Stimulated activated memory B cell treated with anti-CD40 and anti-IgM and Interleukin-4, amounts not matched to agents 10 μg/mL and 1 μg/mL and 100 μg/mL, for 72 hours (primary cell): ENCODE data around the gene PRR5.

ENCODE experiments used
- ATAC-seq: fragments of 150-1000 bp; cut with Tn5 transposase; 2 replicates; pipeline ENCODE4 v1.10.0; 2021
- H3K27ac Mint-ChIP-seq: one replicate; pipeline ENCODE4 v1.8.0; 2022; ENCODE audit warnings: mild to moderate bottlenecking, mixed read lengths
- H3K27me3 Mint-ChIP-seq: one replicate; pipeline ENCODE4 v1.8.0; 2022; ENCODE audit warnings: mixed read lengths
- H3K36me3 Mint-ChIP-seq: one replicate; pipeline ENCODE4 v1.8.0; 2022; ENCODE audit warnings: mixed read lengths
- H3K4me1 Mint-ChIP-seq: one replicate; pipeline ENCODE4 v1.8.0; 2022; ENCODE audit warnings: mixed read lengths
- H3K4me3 Mint-ChIP-seq: one replicate; pipeline ENCODE4 v1.8.0; 2022; ENCODE audit warnings: mild to moderate bottlenecking, moderate library complexity, mixed read lengths
- H3K9me3 Mint-ChIP-seq: one replicate; pipeline ENCODE4 v1.8.0; 2022; ENCODE audit warnings: mixed read lengths

Gene PRR5

DNA sequence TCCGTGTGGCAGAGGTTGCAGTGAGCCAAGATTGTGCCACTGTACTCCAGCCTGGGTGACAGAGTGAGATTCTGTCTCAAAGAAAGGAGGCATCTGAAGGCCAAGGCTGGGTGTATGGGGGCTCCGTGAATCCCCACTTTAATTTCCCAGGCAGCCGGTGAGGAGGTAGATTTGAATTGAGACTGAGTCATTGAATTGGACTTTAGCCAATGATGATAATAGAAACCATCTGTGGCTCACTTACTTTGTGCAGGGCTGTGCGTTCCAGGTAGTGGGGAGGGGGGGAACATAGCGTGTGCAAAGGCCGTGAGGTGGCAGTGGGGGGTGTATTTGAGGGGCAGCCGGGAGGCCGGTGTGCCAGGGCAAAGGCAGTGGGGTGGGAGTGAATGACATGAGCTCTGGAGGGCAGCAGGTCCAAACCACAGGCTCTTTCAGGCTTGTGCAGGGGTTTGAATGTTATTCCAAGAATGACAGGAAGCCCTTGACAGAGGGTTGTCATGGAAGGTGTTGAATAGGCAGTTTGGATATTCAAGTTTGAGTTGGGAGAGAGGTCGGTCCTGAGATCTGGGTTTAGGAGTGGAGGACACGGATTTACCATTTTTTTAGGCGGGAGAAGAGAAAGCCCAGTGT is 56.5 kb downstream of the PRR5 start:
- Mint-ChIP-seq H3K36me3 (peaks cover 5% of the 10 kb centered on the region), H3K27ac (no peak overlapping the region), H3K4me3 (no peak overlapping the region), H3K9me3 (peaks cover 5% of the 10 kb centered on the region), H3K4me1 (no peaks in the 10 kb centered on the region), H3K27me3 (peaks cover 65% of the 10 kb centered on the region)
- no peak for ATAC-seq

DNA sequence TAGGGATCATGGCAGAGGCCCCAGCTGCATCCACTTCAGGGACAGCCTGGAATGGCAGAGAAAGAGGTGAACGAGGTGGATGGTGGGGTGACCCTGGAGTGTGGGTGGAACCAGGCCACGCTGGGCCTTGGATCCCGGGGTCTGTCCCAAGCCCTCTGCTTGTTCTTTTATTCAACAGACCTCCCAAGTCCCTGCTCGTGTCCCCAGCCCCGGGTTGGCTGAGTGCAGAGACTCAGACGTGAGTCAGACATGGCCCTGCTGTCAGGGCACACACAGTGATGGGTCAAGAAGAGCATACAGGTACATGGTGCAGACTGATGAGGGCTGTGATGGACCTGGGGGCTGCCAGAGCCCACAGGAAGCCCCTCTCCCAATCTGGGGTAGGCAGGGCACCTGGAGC is 57.0 kb downstream of the PRR5 start:
- no peak overlapping the region for H3K27ac Mint-ChIP-seq
- ATAC-seq: no peak
- H3K9me3 Mint-ChIP-seq: peaks cover 6% of the 10 kb centered on the region
- H3K36me3 Mint-ChIP-seq: peaks cover 5% of the 10 kb centered on the region
- no peaks in the 10 kb centered on the region for H3K4me1 Mint-ChIP-seq
- peaks cover 60% of the 10 kb centered on the region for H3K27me3 Mint-ChIP-seq
- no peak overlapping the region for H3K4me3 Mint-ChIP-seq

DNA sequence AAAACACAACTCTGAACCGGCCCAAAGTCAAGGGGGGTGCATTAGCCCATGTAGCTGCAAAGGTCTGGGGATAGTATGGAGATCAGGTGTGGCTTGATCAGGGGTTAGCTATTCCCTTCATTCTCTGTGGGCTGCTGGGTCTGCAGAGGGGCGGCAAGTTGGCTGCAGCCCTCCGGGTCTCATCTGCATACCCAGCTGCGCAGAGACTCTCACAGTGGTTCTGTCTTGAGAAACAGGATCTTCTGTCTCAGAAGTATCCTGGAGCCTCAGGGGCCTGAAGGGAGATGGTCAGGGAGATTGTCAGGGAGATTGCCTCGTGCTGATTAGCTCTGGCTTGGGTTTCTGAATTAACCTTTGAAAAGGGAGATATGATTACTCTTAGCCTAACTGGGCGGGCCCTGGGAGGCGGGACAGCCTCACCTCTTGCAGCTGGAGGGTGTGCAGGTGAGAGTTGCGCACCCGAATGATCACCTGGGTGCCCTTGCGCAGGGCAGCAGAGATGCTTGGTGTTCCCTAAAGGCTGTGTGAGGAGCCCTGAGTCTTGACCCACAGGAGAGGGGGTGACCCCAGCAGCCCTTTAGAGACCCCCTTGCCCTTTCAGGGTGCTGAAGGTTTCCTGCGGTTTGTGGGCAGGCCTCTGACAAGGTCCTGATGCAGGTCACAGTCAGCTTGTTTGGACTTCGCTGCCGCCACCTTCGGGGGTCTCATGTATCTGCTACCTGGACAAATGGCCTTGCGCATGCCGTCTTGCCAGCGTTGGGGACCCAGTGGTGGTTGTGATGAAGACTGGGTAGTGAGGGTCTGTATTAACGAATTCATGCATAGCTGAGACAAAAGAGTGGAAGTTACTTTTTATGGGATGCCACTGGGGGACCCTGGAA is 57.7 kb downstream of the PRR5 start:
- no peak for ATAC-seq
- peaks cover 53% of the 10 kb centered on the region for H3K27me3 Mint-ChIP-seq
- no peaks in the 10 kb centered on the region for H3K4me1 Mint-ChIP-seq
- H3K36me3 Mint-ChIP-seq: peaks cover 5% of the 10 kb centered on the region
- no peak overlapping the region for H3K4me3 Mint-ChIP-seq
- no peak overlapping the region for H3K27ac Mint-ChIP-seq
- H3K9me3 Mint-ChIP-seq: peaks cover 6% of the 10 kb centered on the region

DNA sequence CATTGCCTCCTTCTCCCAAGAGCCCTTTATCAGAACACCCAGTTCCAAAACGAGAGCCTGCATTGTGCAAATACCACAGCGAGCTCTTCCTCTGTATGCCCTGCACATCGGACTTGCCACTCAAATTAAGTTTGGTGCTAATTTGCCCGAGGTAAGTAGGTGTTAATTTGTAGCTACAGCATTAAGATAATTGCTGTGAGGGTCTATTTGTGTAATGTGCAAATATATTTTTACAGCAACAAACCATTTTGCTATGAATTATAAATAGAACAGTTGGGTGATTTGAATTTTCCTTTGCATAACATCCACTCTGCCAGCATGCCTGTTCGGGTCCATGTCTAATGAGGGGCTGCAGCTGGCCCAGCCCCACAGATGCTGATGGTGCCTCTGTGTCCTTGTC is 58.5 kb downstream of the PRR5 start:
- ATAC-seq: no peak
- Mint-ChIP-seq H3K36me3 (peaks cover 5% of the 10 kb centered on the region), H3K9me3 (peaks cover 6% of the 10 kb centered on the region), H3K27me3 (peaks cover 45% of the 10 kb centered on the region), H3K4me1 (no peaks in the 10 kb centered on the region), H3K4me3 (no peak overlapping the region), H3K27ac (no peak overlapping the region)

DNA sequence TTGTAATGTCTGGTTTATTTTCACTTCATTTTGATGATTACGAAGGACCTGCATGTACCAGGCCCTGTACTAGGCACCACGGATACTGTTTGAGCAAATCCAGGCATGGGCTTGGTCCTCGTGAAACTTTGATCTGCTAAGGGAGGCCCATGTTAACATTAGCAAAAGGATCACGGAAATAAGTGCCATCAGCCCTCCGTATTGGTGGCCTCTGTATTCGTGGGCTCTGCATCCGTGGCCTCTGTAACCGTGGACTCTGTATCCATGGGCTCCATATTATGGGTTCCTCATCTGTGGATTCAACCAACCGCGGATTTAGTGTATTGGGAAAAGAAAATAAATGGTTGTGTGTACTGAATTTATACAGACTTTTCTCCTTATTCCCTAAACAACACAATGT is 59.0 kb downstream of the PRR5 start:
- no peak overlapping the region for H3K27ac Mint-ChIP-seq
- no peaks in the 10 kb centered on the region for H3K4me1 Mint-ChIP-seq
- peaks cover 45% of the 10 kb centered on the region for H3K27me3 Mint-ChIP-seq
- no peak overlapping the region for H3K4me3 Mint-ChIP-seq
- no peak for ATAC-seq
- peaks cover 6% of the 10 kb centered on the region for H3K9me3 Mint-ChIP-seq
- H3K36me3 Mint-ChIP-seq: peaks cover 5% of the 10 kb centered on the region

DNA sequence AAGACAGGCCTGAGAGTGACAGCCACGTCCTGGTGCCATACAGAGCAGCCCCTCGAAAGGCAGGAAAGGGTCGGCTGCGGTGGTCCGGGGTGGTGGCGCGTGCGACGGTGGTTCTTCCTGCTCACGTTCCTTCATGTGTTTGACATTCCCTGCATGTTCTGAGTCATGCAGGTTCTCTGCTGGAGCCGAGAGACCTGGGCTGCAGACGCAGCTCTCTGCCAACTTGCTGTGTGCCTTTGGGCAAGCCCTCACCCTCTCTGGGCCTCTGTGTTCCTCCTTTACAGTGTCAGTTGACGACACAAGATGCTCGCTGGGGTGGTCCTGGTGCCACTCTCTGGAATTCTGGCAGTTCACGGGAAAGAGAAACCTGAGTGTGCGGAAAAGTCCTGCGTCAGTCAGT is 62.4 kb downstream of the PRR5 start:
- no peaks in the 10 kb centered on the region for H3K4me1 Mint-ChIP-seq
- ATAC-seq: no peak
- H3K36me3 Mint-ChIP-seq: peaks cover 5% of the 10 kb centered on the region
- no peak overlapping the region for H3K27ac Mint-ChIP-seq
- peaks cover 26% of the 10 kb centered on the region for H3K27me3 Mint-ChIP-seq
- peaks cover 9% of the 10 kb centered on the region for H3K9me3 Mint-ChIP-seq
- no peak overlapping the region for H3K4me3 Mint-ChIP-seq

DNA sequence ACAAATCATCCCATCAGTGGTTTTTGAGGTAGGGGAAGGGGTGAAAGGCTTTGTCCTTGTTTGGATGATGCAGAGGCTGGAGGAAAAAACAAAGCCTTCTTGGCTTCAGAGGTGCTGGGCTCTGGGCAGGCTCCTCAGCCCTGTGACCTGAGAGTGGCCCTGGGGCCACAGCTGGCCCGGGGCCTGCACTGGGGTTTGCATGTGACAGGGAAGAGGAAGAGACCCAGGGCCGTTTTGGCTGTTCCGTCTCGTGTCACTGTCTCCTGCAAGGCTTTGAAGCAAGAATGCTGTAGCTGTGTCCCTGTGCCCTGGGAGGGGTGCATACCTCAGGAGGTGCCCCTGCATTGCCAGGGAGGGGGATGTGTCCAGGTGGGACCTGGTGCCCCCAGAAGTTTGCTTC is 63.0 kb downstream of the PRR5 start:
- Mint-ChIP-seq H3K4me1 (no peaks in the 10 kb centered on the region), H3K27me3 (peaks cover 20% of the 10 kb centered on the region), H3K4me3 (no peak overlapping the region), H3K9me3 (peaks cover 9% of the 10 kb centered on the region), H3K36me3 (peaks cover 5% of the 10 kb centered on the region), H3K27ac (no peak overlapping the region)
- no peak for ATAC-seq

DNA sequence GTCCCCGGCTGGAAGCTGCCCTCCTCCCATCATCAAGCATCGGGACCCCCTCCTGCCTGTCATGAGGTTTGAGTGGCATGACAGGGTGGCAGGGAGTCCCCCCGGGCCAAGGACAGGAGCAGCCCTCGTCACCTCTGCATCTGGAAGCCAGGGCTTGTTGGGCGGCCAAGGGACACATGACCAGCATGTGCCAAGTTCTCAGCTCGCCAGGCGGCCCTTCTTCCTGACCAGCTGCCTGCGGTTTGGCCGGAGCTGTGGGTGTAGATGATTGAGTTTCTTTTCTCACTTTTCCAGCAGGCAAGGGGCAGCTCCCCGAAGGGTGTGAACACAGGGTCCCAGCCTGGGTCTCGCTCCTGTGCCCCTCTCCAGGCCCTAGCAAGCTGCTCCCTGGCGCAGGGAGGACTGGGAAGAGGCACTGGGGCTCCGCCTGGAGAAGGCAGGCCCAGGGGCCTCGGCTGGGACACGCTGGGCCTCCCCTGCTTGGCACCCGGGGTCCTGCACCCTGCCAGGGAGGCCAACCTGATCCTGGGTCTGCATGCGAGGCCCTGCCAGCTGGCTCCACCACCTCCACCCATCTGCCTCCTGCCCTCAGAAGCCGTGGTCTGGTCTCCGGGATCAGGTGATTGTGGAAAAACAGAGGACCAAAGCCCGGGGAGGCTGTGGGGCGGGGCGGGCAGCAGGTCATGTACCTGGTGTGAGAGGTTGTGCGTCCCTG is 63.7 kb downstream of the PRR5 start:
- no peak overlapping the region for H3K27ac Mint-ChIP-seq
- no peaks in the 10 kb centered on the region for H3K4me1 Mint-ChIP-seq
- no peak overlapping the region for H3K4me3 Mint-ChIP-seq
- peaks cover 20% of the 10 kb centered on the region for H3K27me3 Mint-ChIP-seq
- H3K36me3 Mint-ChIP-seq: peaks cover 5% of the 10 kb centered on the region
- ATAC-seq: no peak
- peaks cover 9% of the 10 kb centered on the region for H3K9me3 Mint-ChIP-seq

DNA sequence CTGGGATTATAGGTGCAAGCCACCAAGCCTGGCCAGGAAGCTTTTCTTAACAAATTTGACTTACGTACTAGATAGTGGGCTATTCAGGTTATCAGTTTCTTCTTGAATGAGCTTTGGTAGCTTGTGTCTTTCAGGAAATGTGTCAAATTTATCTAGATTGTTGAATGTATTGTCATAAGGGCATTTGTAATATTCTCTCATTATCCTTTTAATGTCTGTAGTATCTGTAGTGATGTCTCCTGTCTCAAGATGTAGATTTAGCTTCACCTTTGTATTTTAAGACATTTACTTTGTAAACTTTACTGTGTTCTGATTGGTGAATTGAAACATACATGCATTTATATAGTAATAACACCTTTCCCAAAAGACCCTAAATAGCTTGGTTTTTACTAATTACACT is 71.1 kb downstream of the PRR5 start:
- Mint-ChIP-seq H3K4me1 (no peaks in the 10 kb centered on the region), H3K27me3 (no peaks in the 10 kb centered on the region), H3K27ac (no peak overlapping the region), H3K4me3 (no peak overlapping the region), H3K36me3 (no peaks in the 10 kb centered on the region), H3K9me3 (peaks cover 7% of the 10 kb centered on the region)
- no peak for ATAC-seq

DNA sequence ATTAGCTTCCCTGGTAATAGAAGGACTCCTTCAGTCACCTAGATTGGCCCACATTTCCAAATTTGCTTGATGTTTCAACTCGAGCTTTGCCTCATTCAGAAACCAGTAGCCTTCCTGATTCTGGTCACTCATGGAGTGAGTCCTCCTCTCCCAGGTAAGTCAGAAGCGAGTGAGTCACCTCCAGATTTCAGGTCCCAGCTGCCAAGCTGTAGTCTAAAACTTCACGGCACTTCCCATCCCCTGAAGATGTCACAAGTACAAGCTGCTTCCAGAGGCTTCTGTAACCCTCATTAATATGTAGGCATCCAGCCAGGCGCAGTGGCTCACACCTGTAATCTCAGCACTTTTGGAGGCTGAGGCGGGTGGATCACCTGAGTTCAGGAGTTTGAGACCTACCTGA is 73.9 kb downstream of the PRR5 start:
- Mint-ChIP-seq H3K9me3 (peaks cover 4% of the 10 kb centered on the region), H3K4me3 (no peak overlapping the region), H3K27me3 (no peaks in the 10 kb centered on the region), H3K36me3 (no peaks in the 10 kb centered on the region), H3K4me1 (no peaks in the 10 kb centered on the region), H3K27ac (no peak overlapping the region)
- ATAC-seq: no peak

DNA sequence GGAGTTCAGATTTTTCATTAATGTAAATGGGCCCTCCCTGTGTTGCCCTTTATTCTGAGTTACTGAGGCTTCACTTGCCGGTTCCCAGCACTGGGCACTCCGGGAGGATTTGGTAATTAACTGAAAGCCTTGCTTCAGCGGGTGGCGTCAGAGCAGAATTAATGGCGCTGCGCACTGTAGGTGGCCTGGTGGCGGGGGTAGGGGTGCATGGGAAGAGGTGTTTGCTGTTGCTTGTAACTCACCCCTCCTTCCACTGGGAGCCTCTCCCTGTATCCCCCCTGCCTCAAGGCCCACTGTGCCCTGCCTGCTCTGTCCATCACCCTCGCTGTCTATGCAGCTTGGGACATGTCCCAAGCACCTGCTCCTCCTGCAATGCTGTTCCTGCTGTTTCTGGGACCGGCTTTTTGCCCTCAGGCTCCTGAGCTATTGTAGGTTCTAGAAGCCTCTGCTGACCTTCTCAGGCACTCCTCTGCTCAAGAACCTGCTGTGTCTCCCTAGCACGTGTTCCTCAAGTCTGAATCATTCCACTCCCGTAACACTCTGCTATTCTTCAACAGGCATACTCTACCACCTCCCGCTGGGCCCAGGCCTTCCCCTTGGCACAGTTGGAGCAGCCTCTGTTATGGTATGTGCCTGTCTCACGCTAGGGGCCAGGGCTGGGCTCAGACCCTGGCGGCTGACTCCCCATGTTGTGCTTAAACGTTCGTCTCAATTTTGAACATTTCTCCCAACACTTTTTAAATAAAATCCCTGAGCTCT is 74.8 kb downstream of the PRR5 start:
- no peak for ATAC-seq
- H3K27me3 Mint-ChIP-seq: no peaks in the 10 kb centered on the region
- H3K4me3 Mint-ChIP-seq: no peak overlapping the region
- H3K27ac Mint-ChIP-seq: no peak overlapping the region
- H3K36me3 Mint-ChIP-seq: no peaks in the 10 kb centered on the region
- peaks cover 4% of the 10 kb centered on the region for H3K9me3 Mint-ChIP-seq
- no peaks in the 10 kb centered on the region for H3K4me1 Mint-ChIP-seq

DNA sequence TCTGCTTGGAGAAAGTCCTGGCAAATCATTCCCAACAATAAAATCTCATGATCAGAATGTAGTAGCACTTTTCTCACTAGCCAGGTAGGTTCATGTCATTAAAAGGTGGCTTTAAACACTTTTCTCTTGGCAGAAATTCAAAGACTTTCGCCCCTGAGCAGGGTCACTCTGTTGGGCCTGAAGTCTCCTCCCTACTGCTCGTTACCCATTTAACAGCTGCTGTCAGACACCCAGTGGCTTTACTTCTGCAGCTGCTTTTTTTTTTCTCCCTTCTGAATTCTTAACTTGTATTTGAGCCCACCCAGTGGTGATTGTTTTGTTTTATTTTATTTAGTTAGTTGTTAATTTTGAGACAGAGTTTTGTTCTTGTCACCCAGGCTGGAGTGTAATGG is 75.4 kb downstream of the PRR5 start:
- no peak overlapping the region for H3K4me3 Mint-ChIP-seq
- H3K9me3 Mint-ChIP-seq: peaks cover 4% of the 10 kb centered on the region
- no peak overlapping the region for H3K27ac Mint-ChIP-seq
- H3K4me1 Mint-ChIP-seq: no peaks in the 10 kb centered on the region
- H3K27me3 Mint-ChIP-seq: no peaks in the 10 kb centered on the region
- H3K36me3 Mint-ChIP-seq: no peaks in the 10 kb centered on the region
- ATAC-seq: no peak

DNA sequence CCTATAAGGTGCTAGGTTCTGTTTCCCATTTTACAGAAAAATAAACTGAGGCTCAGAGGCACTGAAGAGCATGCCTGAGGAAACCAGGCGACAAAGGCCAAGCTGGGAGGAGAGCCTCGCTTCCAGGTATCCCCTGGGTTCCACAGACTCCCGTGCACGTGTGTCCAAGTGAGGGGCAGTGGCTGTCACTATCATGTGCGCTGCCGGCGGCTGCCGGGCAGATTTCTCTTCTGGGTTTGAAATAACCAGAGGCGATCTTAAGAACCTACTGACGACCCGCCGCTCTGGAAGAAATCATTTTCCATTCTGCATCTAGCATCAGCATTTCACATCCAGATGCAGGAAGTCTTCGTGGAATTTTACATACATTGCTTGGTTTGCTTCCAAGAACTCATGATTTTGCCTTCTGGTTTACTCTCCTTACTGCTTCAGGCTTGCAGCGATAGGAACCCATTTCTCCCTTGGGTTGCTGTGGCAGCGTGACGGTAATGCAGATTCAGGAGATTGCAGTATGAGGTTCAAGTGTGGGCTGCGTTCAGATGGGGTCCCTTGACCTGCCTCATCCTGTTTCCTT is 79.0 kb downstream of the PRR5 start:
- no peaks in the 10 kb centered on the region for H3K4me1 Mint-ChIP-seq
- no peak overlapping the region for H3K27ac Mint-ChIP-seq
- no peak for ATAC-seq
- no peaks in the 10 kb centered on the region for H3K9me3 Mint-ChIP-seq
- no peak overlapping the region for H3K4me3 Mint-ChIP-seq
- H3K27me3 Mint-ChIP-seq: peaks cover 28% of the 10 kb centered on the region
- H3K36me3 Mint-ChIP-seq: no peaks in the 10 kb centered on the region

DNA sequence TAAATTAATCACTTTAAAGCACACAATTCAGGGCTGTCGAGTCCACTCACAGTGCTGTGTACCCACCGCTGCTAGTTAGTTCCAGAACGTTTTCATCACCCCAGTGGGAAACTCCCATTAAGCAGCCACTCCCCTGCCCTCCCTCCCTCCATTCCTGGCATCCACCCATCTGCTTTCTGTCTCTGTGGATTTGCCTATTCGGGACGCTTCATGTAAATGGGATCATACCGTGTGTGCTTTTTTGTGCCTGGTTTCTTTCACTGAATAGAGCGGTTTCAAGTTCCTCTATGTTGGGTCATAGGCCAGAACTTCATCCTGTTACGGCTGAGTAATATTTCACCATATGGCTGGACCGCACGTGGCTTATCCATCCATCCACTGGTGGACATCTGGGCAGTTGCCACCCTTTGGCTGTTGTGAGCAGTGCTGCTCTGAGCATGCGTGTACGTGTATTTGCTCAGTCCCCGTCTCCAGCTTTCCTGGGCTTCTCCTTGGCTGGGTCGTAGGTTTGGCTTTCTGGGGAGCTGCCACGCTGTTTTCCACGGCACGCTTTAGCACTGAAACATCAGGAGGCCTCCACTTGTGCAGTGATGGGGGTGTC is 80.5 kb downstream of the PRR5 start:
- Mint-ChIP-seq H3K4me3 (no peak overlapping the region), H3K4me1 (no peaks in the 10 kb centered on the region), H3K9me3 (no peaks in the 10 kb centered on the region), H3K27me3 (peaks cover 34% of the 10 kb centered on the region), H3K27ac (no peak overlapping the region), H3K36me3 (no peaks in the 10 kb centered on the region)
- no peak for ATAC-seq
